Body of pancreas (tissue), 4 donors: ENCODE measurements around the gene PITPNM2. TPM values are rescaled to one million over a fixed set of nuclear protein-coding genes. Genes with fewer than 3 reads are reported as not detected.

Experiments
- ATAC-seq: fragments of 150-250 bp; one replicate; pipeline ENCODE4 v1.9.1; 2016
- DNase-seq, 4 donors: peaks; one replicate each; pipeline ENCODE4 v3.0.0-alpha.2; 2019
- H3K27ac ChIP-seq, 4 donors: fragments of 200-600 bp; sonication (generic); 1 replicate in 3 of 4; 2 replicates in 1 of 4; pipeline versions ENCODE4 v1.5.1 to v1.6.1; 2016 to 2019; ENCODE audit warnings: mild to moderate bottlenecking in 1 of 4, mixed read lengths in 1 of 4, moderate library complexity in 1 of 4
- H3K27me3 ChIP-seq, 2 donors: fragments of 200-600 bp; sonication (generic); one replicate each; pipeline ENCODE4 v1.6.0; 2016; ENCODE audit warnings: mild to moderate bottlenecking in 1 of 2
- H3K36me3 ChIP-seq, 2 donors: fragments of 200-600 bp; sonication (generic); replicated peaks in 1 of 2; 2 replicates each; pipeline ENCODE4 v1.5.1; 2016; ENCODE audit warnings: low read depth in 2 of 2; ENCODE audit not compliant: insufficient read depth in 1 of 2
- H3K4me1 ChIP-seq: fragments of 200-600 bp; sonication (generic); one replicate; pipeline ENCODE4 v1.6.0; 2016
- H3K4me3 ChIP-seq, 2 donors: fragments of 200-600 bp; sonication (generic); 1 replicate in 1 of 2; 2 replicates in 1 of 2; pipeline ENCODE4 v1.5.1; 2016 to 2019
- H3K9me3 ChIP-seq, 3 donors: fragments of 200-600 bp; sonication (generic); 1 replicate in 2 of 3; 2 replicates in 1 of 3; pipeline ENCODE4 v1.5.1; 2016
- POLR2A ChIP-seq, 3 donors: fragments of 450-650 bp; IDR thresholded peaks; one replicate each; pipeline ENCODE4 v1.6.1; 2016; ENCODE audit warnings: antibody characterized with exemption in 3 of 3, mild to moderate bottlenecking in 2 of 3
- WGBS, 2 donors: methylation state at CpG; one replicate each; pipeline ENCODE4 v1.1.5; 2017; 5-methylcytosine and 5-hydroxymethylcytosine counted together
- intact Hi-C: fragments of 100-400 bp; cut with DNase I; formaldehyde crosslinking; loops from one replicate; pipeline ENCODE4 v1.15.1; 2023
- total RNA-seq, 2 donors: library from RNA; depleted of rRNA; stranded (reverse); fragments of >200 nt; gene quantifications; one replicate each; pipeline ENCODE4 v1.1.0, GENCODE V29; 2016
- TF ChIP-seq, protein P1 (sequence below), 7 experiments: fragments of 450-650 bp in 4 of 7; fragments of 200-600 bp in 3 of 7; sonication (generic) in 3 of 7; IDR thresholded peaks; one replicate each; pipeline ENCODE4 v1.5.1; 2016 to 2019; ENCODE audit warnings: antibody characterized with exemption in 7 of 7

The PITPNM2 gene
- total RNA-seq, 2 donors from 2014 or later = 3.6 to 7.6 TPM

DNA sequence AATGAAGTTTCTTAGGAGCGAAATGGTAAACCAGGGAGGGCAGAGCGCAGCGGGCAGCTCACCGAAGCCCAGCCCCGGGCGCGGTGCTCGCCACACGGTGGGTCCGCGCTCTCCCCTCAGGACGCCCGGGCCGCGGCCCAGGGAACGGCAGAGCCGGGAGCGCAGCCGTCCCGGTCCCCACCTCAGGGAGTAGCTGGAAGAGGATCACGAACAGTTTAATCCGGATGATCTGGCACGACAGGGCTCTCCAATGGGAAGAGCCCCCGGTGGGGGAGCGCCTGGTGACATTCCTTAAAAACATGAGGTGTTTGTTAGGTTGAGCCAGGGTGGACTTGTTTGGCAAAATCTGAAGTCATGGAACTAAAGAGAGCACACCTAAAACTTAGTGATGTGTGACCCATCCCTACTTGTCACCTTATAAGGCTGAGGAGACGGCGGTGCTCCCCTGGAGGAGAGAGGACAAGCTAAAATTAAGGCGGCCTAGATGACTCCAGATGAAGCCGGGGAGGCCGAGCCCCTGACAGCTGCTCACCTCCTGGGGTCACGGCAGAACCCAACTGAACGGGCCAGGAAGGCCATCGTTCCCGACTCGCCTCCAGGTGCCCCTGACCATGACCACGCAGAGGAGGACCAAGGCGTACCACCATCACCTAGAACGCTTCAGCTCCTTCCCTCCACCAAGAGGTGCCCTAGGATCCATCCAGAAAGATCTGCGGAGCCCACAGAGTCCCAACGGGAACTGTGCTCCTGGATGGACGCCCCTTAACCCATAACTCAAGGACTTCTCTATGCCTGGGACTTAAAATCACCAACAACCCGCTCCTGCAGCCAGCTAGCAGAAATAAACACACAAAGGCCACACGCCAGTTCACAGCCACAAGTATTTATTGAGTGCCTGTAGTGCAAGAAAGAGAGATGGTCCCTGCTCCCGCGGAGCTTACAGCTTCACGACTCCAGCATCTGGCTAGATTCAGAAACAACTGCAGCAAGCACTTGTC lies 866 bp upstream of the PITPNM2 start:
- peak; percentile 50 for ATAC-seq
- TF ChIP-seq, protein P1, sequence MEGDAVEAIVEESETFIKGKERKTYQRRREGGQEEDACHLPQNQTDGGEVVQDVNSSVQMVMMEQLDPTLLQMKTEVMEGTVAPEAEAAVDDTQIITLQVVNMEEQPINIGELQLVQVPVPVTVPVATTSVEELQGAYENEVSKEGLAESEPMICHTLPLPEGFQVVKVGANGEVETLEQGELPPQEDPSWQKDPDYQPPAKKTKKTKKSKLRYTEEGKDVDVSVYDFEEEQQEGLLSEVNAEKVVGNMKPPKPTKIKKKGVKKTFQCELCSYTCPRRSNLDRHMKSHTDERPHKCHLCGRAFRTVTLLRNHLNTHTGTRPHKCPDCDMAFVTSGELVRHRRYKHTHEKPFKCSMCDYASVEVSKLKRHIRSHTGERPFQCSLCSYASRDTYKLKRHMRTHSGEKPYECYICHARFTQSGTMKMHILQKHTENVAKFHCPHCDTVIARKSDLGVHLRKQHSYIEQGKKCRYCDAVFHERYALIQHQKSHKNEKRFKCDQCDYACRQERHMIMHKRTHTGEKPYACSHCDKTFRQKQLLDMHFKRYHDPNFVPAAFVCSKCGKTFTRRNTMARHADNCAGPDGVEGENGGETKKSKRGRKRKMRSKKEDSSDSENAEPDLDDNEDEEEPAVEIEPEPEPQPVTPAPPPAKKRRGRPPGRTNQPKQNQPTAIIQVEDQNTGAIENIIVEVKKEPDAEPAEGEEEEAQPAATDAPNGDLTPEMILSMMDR (IDR thresholded peaks at IDR 0.05) = no peak
- TF ChIP-seq POLR2A (IDR thresholded peaks at IDR 0.05) = no peak
- intact Hi-C loops = no loop called here
- Histone ChIP-seq H3K27ac (peak overlapping the region in 3 of 4 donors; percentile 79 to 89 (median 82)), H3K36me3 (no peaks in the 10 kb centered on the region), H3K9me3 (no peaks in the 10 kb centered on the region), H3K27me3 (no peaks in the 10 kb centered on the region), H3K4me3 (peak overlapping the region; percentile 73 to 79), H3K4me1 (peaks cover 26% of the 10 kb centered on the region)
- DNase-seq = no peak
- 41 to 88% methylated on average over 21 to 46 of the region's 46 CpGs for WGBS, 2 donors

DNA sequence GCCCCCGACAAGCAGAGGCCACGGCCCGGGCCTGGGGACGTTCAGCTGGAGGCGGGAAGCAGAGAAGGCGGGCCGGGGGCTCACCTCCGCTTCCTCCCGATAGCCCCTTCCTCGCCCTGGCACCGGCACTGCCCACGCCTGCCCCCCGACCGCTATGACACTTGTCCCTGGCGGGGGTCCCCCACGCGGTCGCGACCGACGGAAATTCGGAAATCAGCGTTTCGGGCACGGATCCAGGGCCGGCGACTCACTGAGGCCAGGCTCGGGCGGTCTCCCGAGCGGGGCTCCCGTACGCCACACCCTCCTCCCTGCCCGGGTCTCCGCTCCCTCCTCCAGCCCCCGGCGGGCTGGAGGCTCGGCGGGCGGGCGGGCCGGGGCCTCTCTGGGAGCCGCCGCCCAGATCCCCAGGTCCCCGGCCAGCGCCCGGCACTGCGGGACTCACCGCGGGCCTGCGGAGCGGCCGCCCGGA lies 581 bp downstream of the PITPNM2 start:
- ATAC-seq = peak; percentile 7
- peak; percentile 33 to 50 (median 42) for DNase-seq
- no peaks in the 10 kb centered on the region for H3K27me3 ChIP-seq
- peak overlapping the region; percentile 32 to 72 (median 50) for H3K27ac ChIP-seq
- H3K36me3 ChIP-seq = no peaks in the 10 kb centered on the region
- TF ChIP-seq, protein P1 (IDR thresholded peaks at IDR 0.05) = no peak
- TF ChIP-seq POLR2A (IDR thresholded peaks at IDR 0.05) = no peak
- H3K4me1 ChIP-seq = peaks cover 26% of the 10 kb centered on the region
- H3K4me3 ChIP-seq = peak overlapping the region; percentile 44 to 63
- intact Hi-C loops = no loop called here
- 0 to 3% methylated on average over 1 to 26 of the region's 54 CpGs for WGBS, 2 donors
- no peaks in the 10 kb centered on the region for H3K9me3 ChIP-seq

DNA sequence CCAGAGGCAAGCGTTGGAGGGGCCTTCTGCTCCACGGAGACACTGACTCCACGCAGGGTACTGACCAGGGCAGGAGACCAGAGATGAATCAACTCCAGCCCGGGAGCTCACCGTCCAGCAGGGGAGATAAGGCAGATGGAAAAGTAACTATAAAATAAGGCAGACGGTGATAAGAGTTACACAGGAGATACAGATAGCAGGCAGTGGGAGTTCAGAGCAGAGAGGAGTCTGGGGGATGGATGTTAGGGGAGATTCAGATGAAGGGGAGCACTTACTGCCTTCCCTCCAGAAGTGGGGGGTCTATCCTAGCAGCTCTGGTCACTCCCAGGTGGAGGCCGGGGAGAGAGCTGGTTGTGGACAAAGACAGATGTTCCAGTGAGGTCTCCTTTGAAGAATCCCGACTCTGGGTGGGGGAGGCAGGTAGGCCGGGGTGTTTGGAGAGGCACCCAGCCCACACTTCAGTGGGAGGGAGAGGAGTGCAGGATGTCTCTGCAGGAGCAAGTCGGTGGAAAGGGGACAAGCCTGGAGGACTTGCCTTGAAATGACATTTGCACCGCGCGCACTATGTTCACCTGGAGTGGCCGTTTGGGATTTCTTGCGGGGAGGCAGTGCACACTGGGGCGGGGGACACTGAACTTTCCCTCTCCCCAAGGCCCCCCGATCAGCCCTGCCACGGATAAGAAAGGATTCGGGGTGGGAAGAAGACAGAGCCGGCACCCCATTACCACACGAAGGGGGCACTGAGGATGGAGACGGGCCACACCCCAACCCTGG lies 1.2 kb downstream of the PITPNM2 start:
- no peak for TF ChIP-seq POLR2A (IDR thresholded peaks at IDR 0.05)
- TF ChIP-seq, protein P1 (IDR thresholded peaks at IDR 0.05) = no peak
- 17 to 25% methylated on average over 22 of the region's 22 CpGs for WGBS, 2 donors
- DNase-seq = peak in 2 of 4 donors; percentile 13 to 24
- intact Hi-C loops = no loop called here
- H3K4me1 ChIP-seq = peaks cover 26% of the 10 kb centered on the region
- no peaks in the 10 kb centered on the region for H3K9me3 ChIP-seq
- H3K4me3 ChIP-seq = peak overlapping the region; percentile 44 to 63
- H3K27me3 ChIP-seq = no peaks in the 10 kb centered on the region
- H3K27ac ChIP-seq = peak overlapping the region in 3 of 4 donors; percentile 32 to 72 (median 65)
- H3K36me3 ChIP-seq = no peaks in the 10 kb centered on the region
- no peak for ATAC-seq

DNA sequence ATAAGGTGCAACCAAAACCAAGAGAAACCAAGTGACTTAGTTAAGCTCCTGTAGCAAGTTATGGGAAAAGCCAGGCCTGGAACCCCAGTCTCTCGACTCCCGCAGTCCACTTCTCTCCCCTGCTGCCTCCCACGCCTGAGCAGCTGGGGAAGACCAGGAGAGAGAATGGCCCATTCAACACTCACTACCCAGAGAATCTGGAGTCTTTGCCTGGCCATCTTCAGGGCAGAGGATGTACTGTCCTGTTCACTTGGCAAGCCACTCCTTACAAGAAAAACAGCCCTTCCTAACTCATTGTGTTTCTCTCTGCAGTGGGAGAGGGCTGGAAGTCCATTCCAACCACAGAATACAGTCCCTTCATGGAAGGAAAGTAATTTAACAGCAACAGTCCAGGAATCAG lies 1.8 kb downstream of the PITPNM2 start:
- no peak overlapping the region for H3K4me3 ChIP-seq
- no peak for DNase-seq
- H3K27ac ChIP-seq = peak overlapping the region in 1 of 4 donors; percentile 32
- no peaks in the 10 kb centered on the region for H3K36me3 ChIP-seq
- TF ChIP-seq POLR2A (IDR thresholded peaks at IDR 0.05) = no peak
- TF ChIP-seq, protein P1 (IDR thresholded peaks at IDR 0.05) = no peak
- peaks cover 26% of the 10 kb centered on the region for H3K4me1 ChIP-seq
- H3K27me3 ChIP-seq = no peaks in the 10 kb centered on the region
- no peak for ATAC-seq
- intact Hi-C loops = no loop called here
- 91 to 93% methylated on average over 3 of the region's 3 CpGs for WGBS, 2 donors
- no peaks in the 10 kb centered on the region for H3K9me3 ChIP-seq
